Trophoblast cell (in vitro differentiated cells and primary cell): ENCODE measurements around the gene TALDO1.
A peak's percentile ranks its signal among the peaks of the same experiment; 100 is the strongest.

Experiments used
- DNase-seq, 2 donors: peaks; one replicate each; pipeline ENCODE4 v3.0.0-alpha.2; 2016
- H2AFZ ChIP-seq: 2 replicates; pipeline ENCODE4 v1.6.1; 2013; ENCODE audit warnings: low read length, moderate library complexity, mild to moderate bottlenecking; ENCODE audit not compliant: insufficient read depth, poor library complexity
- H2AK5ac ChIP-seq: 2 replicates; pipeline ENCODE4 v1.6.1; 2013; ENCODE audit warnings: mild to moderate bottlenecking, low read length
- H2BK120ac ChIP-seq: 2 replicates; pipeline ENCODE4 v1.6.1; 2013; ENCODE audit warnings: low read length, mild to moderate bottlenecking, moderate library complexity; ENCODE audit not compliant: insufficient read depth, poor library complexity
- H2BK12ac ChIP-seq: 2 replicates; pipeline ENCODE4 v1.6.1; 2013; ENCODE audit warnings: mild to moderate bottlenecking, low read length, moderate library complexity
- H2BK5ac ChIP-seq: 2 replicates; pipeline ENCODE4 v1.6.1; 2013; ENCODE audit warnings: low read length, low read depth, moderate library complexity, mild to moderate bottlenecking; ENCODE audit not compliant: poor library complexity
- H3K14ac ChIP-seq: 2 replicates; pipeline ENCODE4 v1.6.1; 2013; ENCODE audit warnings: mild to moderate bottlenecking, low read length
- H3K18ac ChIP-seq: 2 replicates; pipeline ENCODE4 v1.6.1; 2013; ENCODE audit warnings: mild to moderate bottlenecking, low read length
- H3K23ac ChIP-seq: 2 replicates; pipeline ENCODE4 v1.6.1; 2013; ENCODE audit warnings: low read length
- H3K27ac ChIP-seq: 2 replicates; pipeline ENCODE4 v1.5.1; 2013; ENCODE audit warnings: low read depth, mild to moderate bottlenecking, inconsistent platforms, low read length, moderate library complexity
- H3K27me3 ChIP-seq: 2 replicates; pipeline ENCODE4 v1.6.1; 2013; ENCODE audit warnings: inconsistent platforms, mild to moderate bottlenecking, low read length, moderate library complexity; ENCODE audit not compliant: insufficient read depth
- H3K36me3 ChIP-seq, 2 experiments: 1 replicate in 1 of 2; 2 replicates in 1 of 2; pipeline ENCODE4 v1.6.1; 2013; ENCODE audit warnings: low read length in 2 of 2, mild to moderate bottlenecking in 2 of 2, moderate library complexity in 1 of 2; ENCODE audit not compliant: insufficient read depth in 2 of 2, control insufficient read depth in 1 of 2
- H3K4ac ChIP-seq: 2 replicates; pipeline ENCODE4 v1.6.1; 2013; ENCODE audit warnings: low read depth, mild to moderate bottlenecking, low read length, moderate library complexity
- H3K4me1 ChIP-seq, 2 experiments: 1 replicate in 1 of 2; 2 replicates in 1 of 2; pipeline ENCODE4 v1.6.1; 2013; ENCODE audit warnings: low read length in 2 of 2, mild to moderate bottlenecking in 2 of 2, moderate library complexity in 1 of 2; ENCODE audit not compliant: insufficient read depth in 2 of 2, control insufficient read depth in 1 of 2
- H3K4me2 ChIP-seq: 2 replicates; pipeline ENCODE4 v1.6.1; 2013; ENCODE audit warnings: inconsistent platforms, mild to moderate bottlenecking, low read length, moderate library complexity
- H3K4me3 ChIP-seq: 2 replicates; pipeline ENCODE4 v1.5.1; 2013; ENCODE audit warnings: mild to moderate bottlenecking, low read depth, low read length, inconsistent platforms
- H3K79me1 ChIP-seq: one replicate; pipeline ENCODE4 v1.6.1; 2013; ENCODE audit warnings: low read length
- H3K79me2 ChIP-seq: 2 replicates; pipeline ENCODE4 v1.6.1; 2013; ENCODE audit warnings: low read length, mild to moderate bottlenecking; ENCODE audit not compliant: control insufficient read depth, insufficient read depth, poor library complexity
- H3K9ac ChIP-seq: 2 replicates; pipeline ENCODE4 v1.6.1; 2013; ENCODE audit warnings: mild to moderate bottlenecking, low read length
- H3K9me3 ChIP-seq: 2 replicates; pipeline ENCODE4 v1.6.1; 2013; ENCODE audit warnings: low read depth, mild to moderate bottlenecking, control low read depth, inconsistent platforms, low read length; ENCODE audit not compliant: insufficient read depth
- H4K12ac ChIP-seq: 2 replicates; pipeline ENCODE4 v1.6.1; 2013; ENCODE audit warnings: low read depth, mild to moderate bottlenecking, low read length, moderate library complexity
- H4K8ac ChIP-seq: 2 replicates; pipeline ENCODE4 v1.6.1; 2013; ENCODE audit warnings: low read depth, mild to moderate bottlenecking, low read length, moderate library complexity
- H4K91ac ChIP-seq: one replicate; pipeline ENCODE4 v1.6.1; 2013; ENCODE audit warnings: low read depth, mild to moderate bottlenecking, low read length, moderate library complexity
- WGBS: extraction: QIAGEN DNeasy Blood & Tissue Kit; methylation state at CpG from one replicate; pipeline ENCODE4 v1.1.7; 2013; ENCODE audit warnings: missing lambda C conversion rate; ENCODE audit not compliant: insufficient read length, insufficient coverage; ENCODE audit errors: extremely low coverage; 5-methylcytosine and 5-hydroxymethylcytosine counted together

TALDO1 gene

GRCh38 chr11:765025-765801 is 17.9 kb downstream of the TALDO1 start:
- no peak overlapping the region for H2AK5ac ChIP-seq
- H2BK5ac ChIP-seq, result no peak overlapping the region

GRCh38 chr11:765802-766091 is 18.5 kb downstream of the TALDO1 start:
- WGBS, result no CpG with 5 or more reads among the region's 8 CpGs
- no peak overlapping the region for H3K4ac ChIP-seq
- H3K9me3 ChIP-seq, result peaks cover under 1% of the 10 kb centered on the region
- H4K91ac ChIP-seq, result no peak overlapping the region
- no peak overlapping the region for H2BK12ac ChIP-seq
- no peaks in the 10 kb centered on the region for H3K27me3 ChIP-seq
- H3K4me2 ChIP-seq, result no peak overlapping the region
- H3K4me3 ChIP-seq, result no peak overlapping the region
- no peak overlapping the region for H4K8ac ChIP-seq
- no peaks in the 10 kb centered on the region for H3K79me1 ChIP-seq
- H3K4me1 ChIP-seq, result no peaks in the 10 kb centered on the region
- H3K14ac ChIP-seq, result no peak overlapping the region
- H2BK5ac ChIP-seq, result no peak overlapping the region
- H3K79me2 ChIP-seq, result no peaks in the 10 kb centered on the region
- H3K9ac ChIP-seq, result no peak overlapping the region
- H2AK5ac ChIP-seq, result no peak overlapping the region
- H3K18ac ChIP-seq, result no peak overlapping the region
- H3K36me3 ChIP-seq, result peaks cover 66 to 69% of the 10 kb centered on the region in 2 experiments
- H2BK120ac ChIP-seq, result no peak overlapping the region
- H3K27ac ChIP-seq, result no peak overlapping the region
- no peak overlapping the region for H3K23ac ChIP-seq
- no peak overlapping the region for H4K12ac ChIP-seq
- DNase-seq, result no peak
- H2AFZ ChIP-seq, result no peak overlapping the region

More at GRCh38 chr11:765025-765801, 17.9 kb downstream of the TALDO1 start:
- DNase-seq, result peak; percentile 33 to 73
- no CpG with 5 or more reads among the region's 19 CpGs for WGBS
- H3K18ac ChIP-seq, result no peak overlapping the region
- no peak overlapping the region for H4K8ac ChIP-seq
- H3K4me1 ChIP-seq, result no peaks in the 10 kb centered on the region
- no peak overlapping the region for H2AFZ ChIP-seq
- no peak overlapping the region for H3K4me3 ChIP-seq
- no peak overlapping the region for H3K14ac ChIP-seq
- no peak overlapping the region for H3K23ac ChIP-seq
- H2BK120ac ChIP-seq, result no peak overlapping the region
- H3K36me3 ChIP-seq, result peaks cover 66 to 68% of the 10 kb centered on the region in 2 experiments
- H3K79me1 ChIP-seq, result no peaks in the 10 kb centered on the region
- H4K91ac ChIP-seq, result no peak overlapping the region
- H3K27me3 ChIP-seq, result no peaks in the 10 kb centered on the region
- no peak overlapping the region for H3K9ac ChIP-seq
- no peak overlapping the region for H4K12ac ChIP-seq
- no peak overlapping the region for H3K4ac ChIP-seq
- H3K27ac ChIP-seq, result no peak overlapping the region
- no peaks in the 10 kb centered on the region for H3K9me3 ChIP-seq
- no peak overlapping the region for H3K4me2 ChIP-seq
- no peak overlapping the region for H2BK12ac ChIP-seq
- H3K79me2 ChIP-seq, result no peaks in the 10 kb centered on the region

- peaks cover 2% of the 10 kb centered on the region for H3K9me3 ChIP-seq
- H3K36me3 ChIP-seq, result peaks cover 66 to 71% of the 10 kb centered on the region in 2 experiments
- DNase-seq, result no peak
- no peak overlapping the region for H4K8ac ChIP-seq
- no peaks in the 10 kb centered on the region for H3K79me1 ChIP-seq
- no peak overlapping the region for H4K12ac ChIP-seq
- H3K9ac ChIP-seq, result no peak overlapping the region
- H2BK5ac ChIP-seq, result no peak overlapping the region
- no peaks in the 10 kb centered on the region for H3K4me1 ChIP-seq
- H3K4ac ChIP-seq, result no peak overlapping the region
- H2BK12ac ChIP-seq, result no peak overlapping the region
- no peak overlapping the region for H3K18ac ChIP-seq
- H3K27me3 ChIP-seq, result no peaks in the 10 kb centered on the region
- H3K14ac ChIP-seq, result no peak overlapping the region
- no peak overlapping the region for H3K4me3 ChIP-seq
- no peak overlapping the region for H3K23ac ChIP-seq
- H3K4me2 ChIP-seq, result no peak overlapping the region
- H2AK5ac ChIP-seq, result no peak overlapping the region
- WGBS, result no CpG with 5 or more reads among the region's 11 CpGs
- no peak overlapping the region for H4K91ac ChIP-seq
- H2BK120ac ChIP-seq, result no peak overlapping the region
- H3K27ac ChIP-seq, result no peak overlapping the region
- H3K79me2 ChIP-seq, result no peaks in the 10 kb centered on the region
- H2AFZ ChIP-seq, result no peak overlapping the region
These were observed 19.1 kb downstream of the TALDO1 start for GRCh38 chr11:766106-766935.

GRCh38 chr11:766936-767210 is 19.6 kb downstream of the TALDO1 start:
- no peak overlapping the region for H4K12ac ChIP-seq
- H4K8ac ChIP-seq, result no peak overlapping the region
- H3K27ac ChIP-seq, result no peak overlapping the region
- H3K9me3 ChIP-seq, result peaks cover 2% of the 10 kb centered on the region
- no peak overlapping the region for H3K18ac ChIP-seq
- no peak overlapping the region for H3K14ac ChIP-seq
- no peak overlapping the region for H2AFZ ChIP-seq
- no peak overlapping the region for H2BK12ac ChIP-seq
- H2BK120ac ChIP-seq, result no peak overlapping the region
- H3K4ac ChIP-seq, result no peak overlapping the region
- no peak overlapping the region for H3K9ac ChIP-seq
- H3K79me1 ChIP-seq, result no peaks in the 10 kb centered on the region
- H3K4me3 ChIP-seq, result no peak overlapping the region
- DNase-seq, result no peak
- H3K27me3 ChIP-seq, result no peaks in the 10 kb centered on the region
- peaks cover 0 to 2% of the 10 kb centered on the region in 2 experiments for H3K4me1 ChIP-seq
- no peak overlapping the region for H4K91ac ChIP-seq
- H3K36me3 ChIP-seq, result peaks cover 68 to 72% of the 10 kb centered on the region in 2 experiments
- no peaks in the 10 kb centered on the region for H3K79me2 ChIP-seq
- H2AK5ac ChIP-seq, result no peak overlapping the region
- H3K4me2 ChIP-seq, result no peak overlapping the region
- no CpG with 5 or more reads among the region's 2 CpGs for WGBS
- H3K23ac ChIP-seq, result no peak overlapping the region
- H2BK5ac ChIP-seq, result no peak overlapping the region
